Endothelial cell (in vitro differentiated cells): Measurements from ENCODE around the gene ELOVL5. TPM values are rescaled to one million over a fixed set of nuclear protein-coding genes. Genes with fewer than 3 reads are reported as not detected.
A peak's percentile ranks its signal among the peaks of the same experiment; 100 is the strongest.

ENCODE experiments used
- DNase-seq: peaks from one replicate; pipeline ENCODE4 v3.0.0; 2021; ENCODE audit warnings: low spot score
- H3K27ac Mint-ChIP-seq: one replicate; pipeline ENCODE4 v1.8.0; 2021; ENCODE audit warnings: mixed read lengths, inconsistent platforms; ENCODE audit not compliant: unreplicated experiment
- H3K27me3 Mint-ChIP-seq: one replicate; pipeline ENCODE4 v1.8.0; 2021; ENCODE audit warnings: mild to moderate bottlenecking, moderate library complexity, mixed read lengths, inconsistent platforms; ENCODE audit not compliant: unreplicated experiment
- H3K36me3 Mint-ChIP-seq: one replicate; pipeline ENCODE4 v1.8.0; 2021; ENCODE audit warnings: mild to moderate bottlenecking, low read depth, mixed read lengths, inconsistent platforms; ENCODE audit not compliant: unreplicated experiment
- H3K4me1 Mint-ChIP-seq: one replicate; pipeline ENCODE4 v1.8.0; 2021; ENCODE audit warnings: mild to moderate bottlenecking, mixed read lengths, inconsistent platforms; ENCODE audit not compliant: unreplicated experiment
- H3K4me3 Mint-ChIP-seq: one replicate; pipeline ENCODE4 v1.8.0; 2021; ENCODE audit warnings: mild to moderate bottlenecking, mixed read lengths, inconsistent platforms; ENCODE audit not compliant: unreplicated experiment
- H3K9me3 Mint-ChIP-seq: one replicate; pipeline ENCODE4 v1.8.0; 2021; ENCODE audit warnings: mixed read lengths, inconsistent platforms; ENCODE audit not compliant: unreplicated experiment
- total RNA-seq: library from RNA; stranded (reverse); fragmentation: NEBNext Ultra II Directional; extraction: Animal tissue kit (Norgen Biotek cat#: 25700); gene quantifications from one replicate; pipeline ENCODE4 v1.2.1, GENCODE V29; 2021; ENCODE audit not compliant: unreplicated experiment
- TF ChIP-seq, protein P1 (sequence below): fragments of 200-600 bp; sonication (generic); IDR thresholded peaks from one replicate; pipeline ENCODE4 v1.5.0; 2021; ENCODE audit warnings: antibody characterized with exemption; ENCODE audit not compliant: unreplicated experiment

ELOVL5 gene
- total RNA-seq, 1 donor from 2014 or later, result 163 TPM

DNA sequence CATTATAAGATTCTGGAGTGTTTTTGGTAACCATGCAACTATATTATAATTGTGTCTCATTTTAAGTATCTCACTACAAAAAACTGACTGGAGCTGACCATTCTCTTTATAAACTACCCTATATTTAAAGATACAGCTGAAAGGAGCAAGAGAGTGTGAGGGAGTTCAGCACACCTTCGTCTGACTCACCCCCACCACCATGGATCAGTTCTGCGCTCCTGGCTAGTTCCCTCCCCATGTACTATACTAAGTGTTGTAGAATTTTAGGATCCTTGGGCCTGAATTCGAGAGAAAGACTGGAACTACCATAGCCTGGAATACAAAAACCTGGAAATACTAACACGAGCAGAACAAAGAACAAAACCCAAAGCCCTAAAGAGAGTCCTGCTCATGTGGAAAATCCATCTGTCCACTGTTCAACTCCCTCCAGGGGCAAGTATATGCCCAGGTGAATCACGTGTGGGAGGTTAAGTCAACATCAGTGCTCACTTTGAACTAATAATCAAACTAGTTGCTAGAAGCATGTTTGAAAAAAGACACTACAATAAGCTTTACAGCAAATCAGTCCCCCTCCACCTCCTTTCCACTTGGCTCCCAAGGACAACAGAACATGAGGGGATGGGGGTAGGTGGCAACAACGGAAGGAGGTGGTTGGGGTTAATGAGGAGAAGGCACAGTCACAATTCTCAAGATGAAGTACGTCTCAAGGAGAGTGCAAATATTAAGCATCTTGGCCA, 46.8 kb downstream of the ELOVL5 start:
- TF ChIP-seq, protein P1, sequence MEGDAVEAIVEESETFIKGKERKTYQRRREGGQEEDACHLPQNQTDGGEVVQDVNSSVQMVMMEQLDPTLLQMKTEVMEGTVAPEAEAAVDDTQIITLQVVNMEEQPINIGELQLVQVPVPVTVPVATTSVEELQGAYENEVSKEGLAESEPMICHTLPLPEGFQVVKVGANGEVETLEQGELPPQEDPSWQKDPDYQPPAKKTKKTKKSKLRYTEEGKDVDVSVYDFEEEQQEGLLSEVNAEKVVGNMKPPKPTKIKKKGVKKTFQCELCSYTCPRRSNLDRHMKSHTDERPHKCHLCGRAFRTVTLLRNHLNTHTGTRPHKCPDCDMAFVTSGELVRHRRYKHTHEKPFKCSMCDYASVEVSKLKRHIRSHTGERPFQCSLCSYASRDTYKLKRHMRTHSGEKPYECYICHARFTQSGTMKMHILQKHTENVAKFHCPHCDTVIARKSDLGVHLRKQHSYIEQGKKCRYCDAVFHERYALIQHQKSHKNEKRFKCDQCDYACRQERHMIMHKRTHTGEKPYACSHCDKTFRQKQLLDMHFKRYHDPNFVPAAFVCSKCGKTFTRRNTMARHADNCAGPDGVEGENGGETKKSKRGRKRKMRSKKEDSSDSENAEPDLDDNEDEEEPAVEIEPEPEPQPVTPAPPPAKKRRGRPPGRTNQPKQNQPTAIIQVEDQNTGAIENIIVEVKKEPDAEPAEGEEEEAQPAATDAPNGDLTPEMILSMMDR, result no peak
- peaks cover 66% of the 10 kb centered on the region for H3K4me1 Mint-ChIP-seq
- no peaks in the 10 kb centered on the region for H3K9me3 Mint-ChIP-seq
- H3K27me3 Mint-ChIP-seq, result peaks cover 8% of the 10 kb centered on the region
- peak overlapping the region; percentile 34 for H3K4me3 Mint-ChIP-seq
- H3K27ac Mint-ChIP-seq, result peak overlapping the region; percentile 99
- DNase-seq, result no peak
- peaks cover 5% of the 10 kb centered on the region for H3K36me3 Mint-ChIP-seq

DNA sequence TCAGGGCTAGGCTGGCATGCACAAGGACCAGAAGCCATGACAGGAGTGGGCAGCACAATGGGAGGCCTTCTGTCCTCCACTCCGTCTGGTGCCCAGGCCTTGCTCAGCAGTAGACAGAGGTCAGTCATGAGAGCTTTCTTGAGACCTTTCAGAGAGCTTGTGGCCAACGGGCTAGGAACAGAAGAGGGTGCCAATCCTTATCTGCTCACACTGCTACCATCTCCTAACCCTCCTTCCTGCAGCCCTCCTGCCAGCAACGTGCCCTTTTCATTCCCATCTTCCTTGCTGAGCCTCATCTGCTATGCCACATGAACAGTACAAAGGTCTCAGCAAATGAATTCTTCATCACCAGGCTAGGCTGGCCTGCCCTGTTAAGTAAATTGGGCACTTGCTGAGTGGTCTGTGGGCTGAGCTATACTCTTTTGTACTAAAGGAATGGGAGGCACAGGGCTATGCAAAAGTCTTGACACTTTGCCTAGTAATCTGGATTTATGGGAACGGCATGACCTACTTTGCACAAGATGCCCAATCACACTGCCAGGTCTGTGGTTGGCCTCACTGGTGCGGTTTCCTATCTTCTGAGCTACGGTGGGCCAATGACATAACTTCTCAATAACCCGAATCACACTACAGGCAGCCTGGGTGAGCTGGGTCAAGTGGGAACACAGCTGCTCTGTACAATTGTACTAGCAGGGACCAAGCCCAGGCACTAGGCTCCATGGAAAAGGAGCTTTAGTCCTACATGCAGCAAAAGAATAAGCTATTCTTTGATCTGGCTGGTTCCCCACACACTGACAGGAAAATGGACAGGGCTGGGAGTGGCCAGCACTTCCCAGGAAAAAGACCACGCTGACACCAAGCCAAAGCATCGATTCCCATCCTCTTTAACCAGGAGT, 47.8 kb downstream of the ELOVL5 start:
- TF ChIP-seq, protein P1, result no peak
- Mint-ChIP-seq H3K9me3 (no peaks in the 10 kb centered on the region), H3K4me1 (peaks cover 71% of the 10 kb centered on the region), H3K36me3 (no peaks in the 10 kb centered on the region), H3K27me3 (peaks cover 8% of the 10 kb centered on the region), H3K4me3 (peak overlapping the region; percentile 33), H3K27ac (peak overlapping the region; percentile 99)
- DNase-seq, result no peak

- Mint-ChIP-seq H3K27ac (peak overlapping the region; percentile 99), H3K36me3 (no peaks in the 10 kb centered on the region), H3K27me3 (peaks cover 8% of the 10 kb centered on the region), H3K4me1 (peaks cover 70% of the 10 kb centered on the region), H3K4me3 (no peak overlapping the region), H3K9me3 (no peaks in the 10 kb centered on the region)
- TF ChIP-seq, protein P1, result no peak
- DNase-seq, result no peak
Measured at GRCh38 chr6:53299331-53300005, 49.3 kb downstream of the ELOVL5 start.

DNA sequence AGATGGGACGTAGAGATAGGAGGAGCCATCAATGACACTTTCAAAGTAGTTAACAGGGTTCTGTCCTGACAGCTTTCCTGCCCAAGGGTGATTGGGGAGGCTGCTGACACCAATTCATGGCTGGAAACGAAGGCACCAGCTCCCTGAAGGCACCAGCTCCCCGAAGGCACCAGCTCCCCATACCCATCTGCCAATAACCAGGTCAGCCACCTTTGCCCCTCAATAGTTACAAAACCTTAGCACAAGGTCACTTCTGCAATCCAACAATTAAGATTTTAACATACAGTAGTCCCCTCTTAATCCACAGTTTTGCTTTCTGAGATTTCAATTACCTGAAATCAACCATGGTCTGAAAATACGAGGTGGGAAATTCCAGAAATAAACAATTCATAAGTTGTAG, 51.7 kb downstream of the ELOVL5 start:
- Mint-ChIP-seq H3K27ac (no peak overlapping the region), H3K4me3 (no peak overlapping the region), H3K36me3 (peaks cover 4% of the 10 kb centered on the region), H3K27me3 (peaks cover 2% of the 10 kb centered on the region), H3K9me3 (no peaks in the 10 kb centered on the region), H3K4me1 (peaks cover 48% of the 10 kb centered on the region)
- DNase-seq, result no peak
- TF ChIP-seq, protein P1, result no peak
